Ovary (tissue), 3 donors: ENCODE measurements around the gene LYL1.

Experiments used
- EP300 ChIP-seq: sonication (generic); formaldehyde crosslinking; IDR thresholded peaks from one replicate; pipeline ENCODE4 v1.6.1; 2017; ENCODE audit warnings: antibody characterized with exemption
- POLR2A ChIP-seq: fragments of 450-650 bp; IDR thresholded peaks from one replicate; pipeline ENCODE4 v1.6.1; 2017; ENCODE audit warnings: antibody characterized with exemption, mild to moderate bottlenecking, moderate library complexity
- TF ChIP-seq, protein P1 (sequence below), 3 donors: fragments of 450-650 bp in 2 of 3; fragments of 200-600 bp in 1 of 3; IDR thresholded peaks; one replicate each; pipeline versions ENCODE4 v1.5.1 to v1.8.0; 2016 to 2022; ENCODE audit warnings: antibody characterized with exemption in 3 of 3, mild to moderate bottlenecking in 1 of 3
- donor health status: DM: no; HTN: no; CAD: no.

DNA sequence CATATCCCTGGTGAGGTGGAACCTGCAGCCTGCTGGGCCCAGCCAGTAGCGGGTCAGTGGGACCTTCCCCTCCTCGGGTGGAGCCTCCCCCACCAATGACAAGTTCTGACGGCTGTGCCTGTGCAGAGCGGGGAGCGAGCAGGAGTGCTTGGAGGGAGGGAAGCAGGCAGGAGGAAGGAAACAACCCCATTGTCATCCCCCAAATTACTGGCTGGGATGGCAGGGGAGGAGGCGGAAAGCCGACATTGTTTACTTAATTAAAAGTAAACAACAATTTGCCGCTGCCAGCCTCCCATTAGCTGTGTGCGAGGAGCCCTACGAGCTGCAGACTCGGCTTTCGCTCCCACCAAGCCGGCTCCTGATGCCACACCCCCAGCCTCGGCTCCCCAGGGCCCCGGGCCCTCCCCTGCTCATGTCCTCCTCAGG lies 45.5 kb downstream of the LYL1 start:
- TF ChIP-seq, protein P1, sequence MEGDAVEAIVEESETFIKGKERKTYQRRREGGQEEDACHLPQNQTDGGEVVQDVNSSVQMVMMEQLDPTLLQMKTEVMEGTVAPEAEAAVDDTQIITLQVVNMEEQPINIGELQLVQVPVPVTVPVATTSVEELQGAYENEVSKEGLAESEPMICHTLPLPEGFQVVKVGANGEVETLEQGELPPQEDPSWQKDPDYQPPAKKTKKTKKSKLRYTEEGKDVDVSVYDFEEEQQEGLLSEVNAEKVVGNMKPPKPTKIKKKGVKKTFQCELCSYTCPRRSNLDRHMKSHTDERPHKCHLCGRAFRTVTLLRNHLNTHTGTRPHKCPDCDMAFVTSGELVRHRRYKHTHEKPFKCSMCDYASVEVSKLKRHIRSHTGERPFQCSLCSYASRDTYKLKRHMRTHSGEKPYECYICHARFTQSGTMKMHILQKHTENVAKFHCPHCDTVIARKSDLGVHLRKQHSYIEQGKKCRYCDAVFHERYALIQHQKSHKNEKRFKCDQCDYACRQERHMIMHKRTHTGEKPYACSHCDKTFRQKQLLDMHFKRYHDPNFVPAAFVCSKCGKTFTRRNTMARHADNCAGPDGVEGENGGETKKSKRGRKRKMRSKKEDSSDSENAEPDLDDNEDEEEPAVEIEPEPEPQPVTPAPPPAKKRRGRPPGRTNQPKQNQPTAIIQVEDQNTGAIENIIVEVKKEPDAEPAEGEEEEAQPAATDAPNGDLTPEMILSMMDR (IDR thresholded peaks at IDR 0.05), result no peak
- TF ChIP-seq EP300 (no peak), POLR2A (no peak)
